Osteocyte (in vitro differentiated cells): Measurements from ENCODE around the gene OSBPL3. TPM values are rescaled to one million over a fixed set of nuclear protein-coding genes. Genes with fewer than 3 reads are reported as not detected.

Experiments
- DNase-seq: peaks from one replicate; pipeline ENCODE4 v3.0.0; 2021; ENCODE audit warnings: mixed read lengths; ENCODE audit not compliant: unreplicated experiment; ENCODE audit errors: extremely low spot score
- H3K27ac Mint-ChIP-seq: one replicate; pipeline ENCODE4 v1.8.0; 2021; ENCODE audit warnings: mild to moderate bottlenecking, mixed read lengths; ENCODE audit not compliant: unreplicated experiment
- H3K27me3 Mint-ChIP-seq: one replicate; pipeline ENCODE4 v1.8.0; 2021; ENCODE audit warnings: mixed read lengths; ENCODE audit not compliant: unreplicated experiment
- H3K36me3 Mint-ChIP-seq: one replicate; pipeline ENCODE4 v1.8.0; 2021; ENCODE audit warnings: mixed read lengths; ENCODE audit not compliant: unreplicated experiment
- H3K4me1 Mint-ChIP-seq: one replicate; pipeline ENCODE4 v1.8.0; 2021; ENCODE audit warnings: mixed read lengths; ENCODE audit not compliant: unreplicated experiment
- H3K4me3 Mint-ChIP-seq: one replicate; pipeline ENCODE4 v1.8.0; 2021; ENCODE audit warnings: mild to moderate bottlenecking, moderate library complexity, mixed read lengths; ENCODE audit not compliant: unreplicated experiment
- H3K9me3 Mint-ChIP-seq: one replicate; pipeline ENCODE4 v1.8.0; 2021; ENCODE audit warnings: mixed read lengths; ENCODE audit not compliant: unreplicated experiment
- total RNA-seq: library from RNA; stranded (reverse); gene quantifications from 2 replicates; pipeline ENCODE4 v1.2.1, GENCODE V29; 2021
- TF ChIP-seq, protein P1 (sequence below): fragments of 200-600 bp; sonication (generic); IDR thresholded peaks from 2 replicates; pipeline ENCODE4 v1.5.0; 2021; ENCODE audit warnings: antibody characterized with exemption, mild to moderate bottlenecking, moderate library complexity

Gene OSBPL3
- total RNA-seq, 1 donor from 2014 or later: 8.0 TPM

DNA sequence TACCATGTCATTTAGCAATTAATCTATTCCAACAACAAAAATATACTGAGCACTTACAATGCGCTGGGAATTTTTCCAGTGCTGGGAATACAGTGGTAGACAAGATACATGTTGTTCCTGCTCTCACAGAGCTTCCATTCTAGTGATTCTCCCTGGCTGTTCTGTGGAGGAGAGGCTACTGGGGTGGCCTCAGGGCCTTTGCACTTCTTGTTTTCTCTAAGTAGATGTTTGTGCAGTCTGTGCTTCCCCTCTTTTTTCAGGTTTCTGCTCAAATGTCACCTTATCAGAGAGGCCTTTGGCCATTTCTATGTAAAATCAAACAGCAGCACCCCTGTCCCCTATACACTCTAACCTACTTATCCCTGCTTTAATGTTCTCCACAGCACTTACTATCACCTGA, 24.7 kb downstream of the OSBPL3 start:
- no peaks in the 10 kb centered on the region for H3K4me1 Mint-ChIP-seq

GRCh38 chr7:24952464-24952863, 27.5 kb downstream of the OSBPL3 start:
- H3K36me3 Mint-ChIP-seq: no peaks in the 10 kb centered on the region
- no peak overlapping the region for H3K27ac Mint-ChIP-seq
- no peak overlapping the region for H3K4me3 Mint-ChIP-seq
- H3K9me3 Mint-ChIP-seq: no peaks in the 10 kb centered on the region
- TF ChIP-seq, protein P1, sequence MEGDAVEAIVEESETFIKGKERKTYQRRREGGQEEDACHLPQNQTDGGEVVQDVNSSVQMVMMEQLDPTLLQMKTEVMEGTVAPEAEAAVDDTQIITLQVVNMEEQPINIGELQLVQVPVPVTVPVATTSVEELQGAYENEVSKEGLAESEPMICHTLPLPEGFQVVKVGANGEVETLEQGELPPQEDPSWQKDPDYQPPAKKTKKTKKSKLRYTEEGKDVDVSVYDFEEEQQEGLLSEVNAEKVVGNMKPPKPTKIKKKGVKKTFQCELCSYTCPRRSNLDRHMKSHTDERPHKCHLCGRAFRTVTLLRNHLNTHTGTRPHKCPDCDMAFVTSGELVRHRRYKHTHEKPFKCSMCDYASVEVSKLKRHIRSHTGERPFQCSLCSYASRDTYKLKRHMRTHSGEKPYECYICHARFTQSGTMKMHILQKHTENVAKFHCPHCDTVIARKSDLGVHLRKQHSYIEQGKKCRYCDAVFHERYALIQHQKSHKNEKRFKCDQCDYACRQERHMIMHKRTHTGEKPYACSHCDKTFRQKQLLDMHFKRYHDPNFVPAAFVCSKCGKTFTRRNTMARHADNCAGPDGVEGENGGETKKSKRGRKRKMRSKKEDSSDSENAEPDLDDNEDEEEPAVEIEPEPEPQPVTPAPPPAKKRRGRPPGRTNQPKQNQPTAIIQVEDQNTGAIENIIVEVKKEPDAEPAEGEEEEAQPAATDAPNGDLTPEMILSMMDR: no peak
- peaks cover 2% of the 10 kb centered on the region for H3K4me1 Mint-ChIP-seq
- DNase-seq: no peak
- no peaks in the 10 kb centered on the region for H3K27me3 Mint-ChIP-seq

More for the DNA sequence above, 24.7 kb downstream of the OSBPL3 start:
- no peaks in the 10 kb centered on the region for H3K9me3 Mint-ChIP-seq
- DNase-seq: no peak
- TF ChIP-seq, protein P1: no peak
- no peaks in the 10 kb centered on the region for H3K36me3 Mint-ChIP-seq
- peaks cover 2% of the 10 kb centered on the region for H3K27me3 Mint-ChIP-seq
- H3K4me3 Mint-ChIP-seq: no peak overlapping the region
- H3K27ac Mint-ChIP-seq: no peak overlapping the region

GRCh38 chr7:24951441-24951980, 28.5 kb downstream of the OSBPL3 start:
- TF ChIP-seq, protein P1: no peak
- H3K36me3 Mint-ChIP-seq: no peaks in the 10 kb centered on the region
- H3K4me3 Mint-ChIP-seq: no peak overlapping the region
- H3K27me3 Mint-ChIP-seq: no peaks in the 10 kb centered on the region
- no peak for DNase-seq
- H3K4me1 Mint-ChIP-seq: peaks cover 2% of the 10 kb centered on the region
- H3K9me3 Mint-ChIP-seq: no peaks in the 10 kb centered on the region
- no peak overlapping the region for H3K27ac Mint-ChIP-seq

DNA sequence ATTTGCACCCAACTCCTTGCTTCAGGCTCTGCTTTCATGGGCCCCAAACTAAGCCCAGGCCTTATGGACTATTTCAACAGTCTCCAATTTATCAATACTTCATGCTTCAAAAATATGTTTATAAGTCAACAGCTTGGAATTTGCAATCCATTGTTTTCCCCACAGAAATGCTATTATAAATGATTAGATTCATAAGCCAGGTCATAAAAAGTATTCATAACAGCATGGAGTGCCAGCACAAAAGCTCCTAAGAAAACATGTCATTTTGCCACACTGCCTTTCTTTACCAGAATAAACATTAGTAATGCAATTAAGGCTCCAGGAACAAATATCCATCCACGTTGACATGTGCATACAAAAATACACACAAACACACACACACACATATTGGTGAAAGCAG, 30.1 kb downstream of the OSBPL3 start:
- H3K27me3 Mint-ChIP-seq: no peaks in the 10 kb centered on the region
- H3K27ac Mint-ChIP-seq: no peak overlapping the region
- no peak overlapping the region for H3K4me3 Mint-ChIP-seq
- DNase-seq: no peak
- no peaks in the 10 kb centered on the region for H3K36me3 Mint-ChIP-seq
- H3K9me3 Mint-ChIP-seq: no peaks in the 10 kb centered on the region
- TF ChIP-seq, protein P1: no peak
- peaks cover 2% of the 10 kb centered on the region for H3K4me1 Mint-ChIP-seq

- Mint-ChIP-seq H3K9me3 (no peaks in the 10 kb centered on the region), H3K27ac (no peak overlapping the region), H3K4me3 (no peak overlapping the region), H3K27me3 (no peaks in the 10 kb centered on the region), H3K4me1 (peaks cover 2% of the 10 kb centered on the region), H3K36me3 (no peaks in the 10 kb centered on the region)
- no peak for DNase-seq
- TF ChIP-seq, protein P1: no peak
Observed at GRCh38 chr7:24948739-24949138, 31.2 kb downstream of the OSBPL3 start.
